B cell (primary cell): ENCODE data around the gene TINAGL1. TPM values are rescaled to one million over a fixed set of nuclear protein-coding genes. Genes with fewer than 3 reads are reported as not detected.

ENCODE experiments used
- ATAC-seq: fragments of 200-7000 bp; cut with Tn5 transposase; one replicate; pipeline ENCODE4 v1.10.0; 2021; ENCODE audit warnings: low read depth, mild to moderate bottlenecking, moderate number of reproducible peaks, moderate library complexity
- CTCF ChIA-PET: fragments of 350-600 bp; sonication (Branson Sonifier 250); formaldehyde crosslinking; loops from one replicate; lab custom pipeline; 2021; ENCODE audit warnings: antibody characterized with exemption, inconsistent platforms; lab: Charles Lee
- POLR2A ChIA-PET: fragments of 350-600 bp; sonication (Branson Sonifier 250); formaldehyde crosslinking; loops from one replicate; lab custom pipeline; 2021; ENCODE audit warnings: antibody characterized with exemption; lab: Charles Lee
- DNase-seq: peaks from one replicate; pipeline ENCODE4 v3.0.0; 2013
- H2AFZ ChIP-seq: 2 replicates; pipeline ENCODE4 v1.6.1; 2012; ENCODE audit warnings: mild to moderate bottlenecking, low read depth, low read length; ENCODE audit not compliant: insufficient read depth, poor library complexity, severe bottlenecking
- H3K27ac ChIP-seq, 2 donors: 1 replicate in 1 of 2; 2 replicates in 1 of 2; pipeline ENCODE4 v1.5.1; 2012 to 2013; ENCODE audit warnings: low read length in 2 of 2, mild to moderate bottlenecking in 2 of 2, moderate library complexity in 1 of 2
- H3K27me3 ChIP-seq, 4 experiments: fragments of 200-600 bp in 1 of 4; sonication (generic) in 1 of 4; replicated peaks in 1 of 4; 1 replicate in 2 of 4; 2 replicates in 2 of 4; pipeline versions ENCODE4 v1.6.1 to v1.7.0; 2013 to 2016; ENCODE audit warnings: low read length in 3 of 4, mild to moderate bottlenecking in 2 of 4, mixed read lengths in 1 of 4, moderate library complexity in 1 of 4; ENCODE audit not compliant: insufficient read depth in 4 of 4, control insufficient read depth in 3 of 4; ENCODE audit errors: control extremely low read depth in 1 of 4
- H3K36me3 ChIP-seq, 2 experiments: replicated peaks in 1 of 2; 1 replicate in 1 of 2; 2 replicates in 1 of 2; pipeline versions ENCODE4 v1.6.1 to v1.7.1; 2013; ENCODE audit warnings: low read length in 1 of 2; ENCODE audit not compliant: insufficient read depth in 2 of 2, control insufficient read depth in 1 of 2; ENCODE audit errors: control extremely low read depth in 1 of 2, extremely low read depth in 1 of 2
- H3K4me1 ChIP-seq, 2 donors: fragments of 200-600 bp in 1 of 2; sonication (generic) in 1 of 2; 1 replicate in 1 of 2; 2 replicates in 1 of 2; pipeline versions ENCODE4 v1.5.1 to v1.6.1; 2013 to 2017; ENCODE audit warnings: low read length in 2 of 2; ENCODE audit not compliant: control insufficient read depth in 2 of 2, insufficient read depth in 2 of 2
- H3K4me2 ChIP-seq: replicated peaks from 2 replicates; pipeline ENCODE3; 2012; ENCODE audit warnings: mild to moderate bottlenecking, low read depth, low read length; ENCODE audit not compliant: poor library complexity, severe bottlenecking
- H3K4me3 ChIP-seq, 5 experiments: fragments of 200-600 bp in 1 of 5; sonication (generic) in 1 of 5; 1 replicate in 3 of 5; 2 replicates in 2 of 5; pipeline versions ENCODE4 v1.5.1 to v1.7.0; 2011 to 2016; ENCODE audit warnings: low read length in 4 of 5, mild to moderate bottlenecking in 4 of 5, low read depth in 2 of 5, control low read depth in 1 of 5, moderate library complexity in 1 of 5; ENCODE audit not compliant: insufficient read depth in 1 of 5; ENCODE audit errors: control extremely low read depth in 1 of 5, extremely low read depth in 1 of 5
- H3K79me2 ChIP-seq: fragments of 200-600 bp; sonication (generic); one replicate; pipeline ENCODE4 v1.6.0; 2016; ENCODE audit warnings: low read length; ENCODE audit not compliant: control insufficient read depth, insufficient read depth
- H3K9ac ChIP-seq: fragments of 200-600 bp; sonication (generic); 2 replicates; pipeline ENCODE4 v1.6.1; 2017; ENCODE audit warnings: mild to moderate bottlenecking, low read length, moderate library complexity
- H3K9me3 ChIP-seq, 3 donors: one replicate each; pipeline versions ENCODE4 v1.6.1 to v1.7.1; 2013; ENCODE audit warnings: low read length in 2 of 3; ENCODE audit not compliant: control insufficient read depth in 2 of 3, insufficient read depth in 1 of 3; ENCODE audit errors: control extremely low read depth in 1 of 3
- H4K20me1 ChIP-seq: 2 replicates; pipeline ENCODE4 v1.6.0; 2012; ENCODE audit warnings: mild to moderate bottlenecking, low read length; ENCODE audit not compliant: insufficient read depth, control insufficient read depth, poor library complexity, severe bottlenecking
- H3K27ac Mint-ChIP-seq: one replicate; pipeline ENCODE4 v1.8.0; 2021; ENCODE audit warnings: mixed read lengths
- H3K27me3 Mint-ChIP-seq: one replicate; pipeline ENCODE4 v1.8.0; 2021; ENCODE audit warnings: mixed read lengths
- H3K4me1 Mint-ChIP-seq: one replicate; pipeline ENCODE4 v1.8.0; 2021; ENCODE audit warnings: mixed read lengths
- H3K4me3 Mint-ChIP-seq: one replicate; pipeline ENCODE4 v1.8.0; 2021; ENCODE audit warnings: mixed read lengths
- H3K9me3 Mint-ChIP-seq: one replicate; pipeline ENCODE4 v1.8.0; 2022; ENCODE audit warnings: mixed read lengths; ENCODE audit not compliant: insufficient read depth
- EZH2 ChIP-seq: IDR thresholded peaks from 2 replicates; pipeline ENCODE4 v1.6.1; 2012; ENCODE audit warnings: borderline replicate concordance, low read depth, mild to moderate bottlenecking, moderate library complexity, low read length; ENCODE audit not compliant: insufficient read depth, poor library complexity, severe bottlenecking
- WGBS: methylation state at CpG from one replicate; pipeline ENCODE4 v1.1.5; 2013; ENCODE audit warnings: missing lambda C conversion rate; ENCODE audit not compliant: insufficient coverage; 5-methylcytosine and 5-hydroxymethylcytosine counted together
- intact Hi-C: fragments of 100-400 bp; cut with micrococcal nuclease; formaldehyde crosslinking; loops from one replicate; pipeline ENCODE4 v1.10.0; 2022
- polyA plus RNA-seq: library from polyadenylated mRNA; depleted of rRNA; stranded (reverse); fragments of >200 nt; gene quantifications from 2 replicates; pipeline ENCODE4 v1.2.3, GENCODE V29; 2012
- total RNA-seq, 2 donors: library from RNA; stranded (reverse); fragments of 120-200 nt in 1 of 2; gene quantifications; 1 replicate in 1 of 2; 2 replicates in 1 of 2; pipeline versions ENCODE4 v1.2.3 to v1.2.4, GENCODE V29; 2013 to 2022
- TF ChIP-seq, protein P1 (sequence below): fragments of 200-600 bp; IDR thresholded peaks from one replicate; pipeline ENCODE4 v1.8.0; 2022; ENCODE audit warnings: antibody characterized with exemption, mild to moderate bottlenecking

The TINAGL1 gene
- total and polyA plus RNA-seq, 2 donors (not counting 1 experiment from before 2014, with no cell fraction given): not detected

DNA sequence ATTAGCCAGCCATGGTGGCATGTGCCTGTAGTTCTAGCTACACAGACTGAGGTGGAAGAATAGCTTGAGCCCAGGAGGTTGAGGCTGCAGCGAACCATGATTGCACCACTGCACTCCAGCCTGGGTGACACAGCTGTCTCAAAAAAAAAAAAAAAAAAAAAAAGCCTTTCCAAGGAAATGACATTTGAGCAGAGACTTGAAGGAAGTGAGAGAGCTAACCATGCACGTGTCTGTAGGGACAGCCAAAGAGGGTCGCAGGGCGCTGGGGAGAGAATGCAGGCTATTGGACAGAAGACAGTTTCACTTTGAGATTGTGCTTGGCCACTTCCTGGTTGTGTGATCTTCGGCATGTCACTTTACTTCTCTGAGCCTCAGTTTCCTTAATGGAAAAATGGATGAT, 48.0 kb downstream of the TINAGL1 start:
- no peaks in the 10 kb centered on the region for H4K20me1 ChIP-seq
- POLR2A ChIA-PET: no interaction called here
- TF ChIP-seq, protein P1, sequence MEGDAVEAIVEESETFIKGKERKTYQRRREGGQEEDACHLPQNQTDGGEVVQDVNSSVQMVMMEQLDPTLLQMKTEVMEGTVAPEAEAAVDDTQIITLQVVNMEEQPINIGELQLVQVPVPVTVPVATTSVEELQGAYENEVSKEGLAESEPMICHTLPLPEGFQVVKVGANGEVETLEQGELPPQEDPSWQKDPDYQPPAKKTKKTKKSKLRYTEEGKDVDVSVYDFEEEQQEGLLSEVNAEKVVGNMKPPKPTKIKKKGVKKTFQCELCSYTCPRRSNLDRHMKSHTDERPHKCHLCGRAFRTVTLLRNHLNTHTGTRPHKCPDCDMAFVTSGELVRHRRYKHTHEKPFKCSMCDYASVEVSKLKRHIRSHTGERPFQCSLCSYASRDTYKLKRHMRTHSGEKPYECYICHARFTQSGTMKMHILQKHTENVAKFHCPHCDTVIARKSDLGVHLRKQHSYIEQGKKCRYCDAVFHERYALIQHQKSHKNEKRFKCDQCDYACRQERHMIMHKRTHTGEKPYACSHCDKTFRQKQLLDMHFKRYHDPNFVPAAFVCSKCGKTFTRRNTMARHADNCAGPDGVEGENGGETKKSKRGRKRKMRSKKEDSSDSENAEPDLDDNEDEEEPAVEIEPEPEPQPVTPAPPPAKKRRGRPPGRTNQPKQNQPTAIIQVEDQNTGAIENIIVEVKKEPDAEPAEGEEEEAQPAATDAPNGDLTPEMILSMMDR: no peak
- no peak for TF ChIP-seq EZH2

DNA sequence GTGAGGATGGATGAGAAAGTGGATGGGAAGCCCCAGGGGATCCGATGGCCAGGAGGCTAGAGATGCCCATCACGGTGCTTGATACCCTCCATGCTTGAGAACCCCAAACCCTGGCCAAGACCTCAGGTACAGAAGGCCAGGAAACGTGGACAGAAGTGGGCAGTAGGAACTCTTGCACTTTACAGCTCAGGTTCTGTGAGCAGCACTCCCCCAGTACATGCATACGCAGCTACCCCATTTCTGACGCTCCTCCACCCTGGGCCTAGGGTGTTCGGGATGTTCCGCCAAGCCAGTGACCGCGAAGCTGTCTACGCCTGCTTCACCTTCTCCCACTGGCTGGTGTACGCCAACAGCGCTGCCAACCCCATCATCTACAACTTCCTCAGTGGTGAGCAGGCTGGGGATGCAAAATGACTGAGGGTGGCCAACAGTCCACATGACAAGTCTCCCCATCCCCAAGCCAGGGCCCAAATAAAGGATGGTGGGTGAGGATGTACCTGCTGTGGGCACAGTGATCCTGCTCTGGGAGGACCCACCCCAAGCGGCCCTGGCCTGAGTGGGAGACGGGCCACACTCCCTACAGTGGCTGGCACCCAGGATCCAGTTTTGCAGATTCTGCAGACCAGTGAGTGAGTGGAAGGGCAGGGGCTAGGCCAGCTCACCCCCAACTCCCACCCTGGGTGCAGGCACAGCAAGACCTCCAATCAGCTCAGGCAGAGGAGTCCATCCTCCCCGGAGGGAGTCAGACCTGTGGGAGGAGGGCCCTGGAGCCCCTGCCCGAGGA, 48.6 kb downstream of the TINAGL1 start:
- Mint-ChIP-seq H3K27ac (no peak overlapping the region), H3K27me3 (no peaks in the 10 kb centered on the region), H3K4me3 (no peak overlapping the region), H3K4me1 (peaks cover 2% of the 10 kb centered on the region), H3K9me3 (no peaks in the 10 kb centered on the region)
- CTCF ChIA-PET: no interaction called here
- peaks cover 0 to 22% of the 10 kb centered on the region in 2 experiments for H3K36me3 ChIP-seq
- no peak overlapping the region for H3K9ac ChIP-seq
- H3K4me2 ChIP-seq: no peak overlapping the region
- H3K27ac ChIP-seq: no peak overlapping the region
- no peak for ATAC-seq
- peak; percentile 9 for DNase-seq
- no peaks in the 10 kb centered on the region for H3K9me3 ChIP-seq
- H2AFZ ChIP-seq: no peak overlapping the region
- H4K20me1 ChIP-seq: no peaks in the 10 kb centered on the region
- intact Hi-C loops: no loop called here
- POLR2A ChIA-PET: no interaction called here
- H3K4me1 ChIP-seq: no peaks in the 10 kb centered on the region
- WGBS: 86% methylated on average over 7 of the region's 16 CpGs
- no peak overlapping the region for H3K4me3 ChIP-seq
- TF ChIP-seq, protein P1: no peak
- no peak for TF ChIP-seq EZH2
- no peaks in the 10 kb centered on the region for H3K27me3 ChIP-seq
- no peaks in the 10 kb centered on the region for H3K79me2 ChIP-seq

More for the DNA sequence above, 48.0 kb downstream of the TINAGL1 start:
- WGBS: 46% methylated on average over 5 of the region's 5 CpGs
- Mint-ChIP-seq H3K9me3 (no peaks in the 10 kb centered on the region), H3K27ac (no peak overlapping the region), H3K4me1 (peaks cover 7% of the 10 kb centered on the region), H3K27me3 (peaks cover 4% of the 10 kb centered on the region), H3K4me3 (no peak overlapping the region)
- no peak overlapping the region for H2AFZ ChIP-seq
- peaks cover 0 to 5% (median 0%) of the 10 kb centered on the region in 4 experiments for H3K27me3 ChIP-seq
- CTCF ChIA-PET: no interaction called here
- DNase-seq: peak; percentile 9
- ATAC-seq: no peak
- H3K4me1 ChIP-seq: peaks cover 2 to 4% of the 10 kb centered on the region in 2 donors
- H3K36me3 ChIP-seq: peaks cover 0 to 16% of the 10 kb centered on the region in 2 experiments
- H3K9me3 ChIP-seq: no peaks in the 10 kb centered on the region
- H3K9ac ChIP-seq: no peak overlapping the region
- H3K4me2 ChIP-seq: no peak overlapping the region
- no peak overlapping the region for H3K27ac ChIP-seq
- intact Hi-C loops: no loop called here
- H3K79me2 ChIP-seq: no peaks in the 10 kb centered on the region
- no peak overlapping the region for H3K4me3 ChIP-seq
